Measurements from ENCODE around the gene GPC5. TPM values are rescaled to one million over a fixed set of nuclear protein-coding genes. Genes with fewer than 3 reads are reported as not detected.

GPC5 gene
- total RNA-seq, 1 donor from 2014 or later, result 0.28 TPM

- Mint-ChIP-seq H3K27ac (ENCODE audit: unreplicated experiment) (no peak overlapping the region), H3K9me3 (no peaks in the 10 kb centered on the region), H3K4me3 (no peak overlapping the region), H3K27me3 (ENCODE audit: low read depth) (no peaks in the 10 kb centered on the region), H3K36me3 (ENCODE audit: low read depth) (no peaks in the 10 kb centered on the region), H3K4me1 (peaks cover 7% of the 10 kb centered on the region)
- TF ChIP-seq, protein P1, sequence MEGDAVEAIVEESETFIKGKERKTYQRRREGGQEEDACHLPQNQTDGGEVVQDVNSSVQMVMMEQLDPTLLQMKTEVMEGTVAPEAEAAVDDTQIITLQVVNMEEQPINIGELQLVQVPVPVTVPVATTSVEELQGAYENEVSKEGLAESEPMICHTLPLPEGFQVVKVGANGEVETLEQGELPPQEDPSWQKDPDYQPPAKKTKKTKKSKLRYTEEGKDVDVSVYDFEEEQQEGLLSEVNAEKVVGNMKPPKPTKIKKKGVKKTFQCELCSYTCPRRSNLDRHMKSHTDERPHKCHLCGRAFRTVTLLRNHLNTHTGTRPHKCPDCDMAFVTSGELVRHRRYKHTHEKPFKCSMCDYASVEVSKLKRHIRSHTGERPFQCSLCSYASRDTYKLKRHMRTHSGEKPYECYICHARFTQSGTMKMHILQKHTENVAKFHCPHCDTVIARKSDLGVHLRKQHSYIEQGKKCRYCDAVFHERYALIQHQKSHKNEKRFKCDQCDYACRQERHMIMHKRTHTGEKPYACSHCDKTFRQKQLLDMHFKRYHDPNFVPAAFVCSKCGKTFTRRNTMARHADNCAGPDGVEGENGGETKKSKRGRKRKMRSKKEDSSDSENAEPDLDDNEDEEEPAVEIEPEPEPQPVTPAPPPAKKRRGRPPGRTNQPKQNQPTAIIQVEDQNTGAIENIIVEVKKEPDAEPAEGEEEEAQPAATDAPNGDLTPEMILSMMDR (conservative IDR thresholded peaks at IDR 0.05), result no peak
- no peak for DNase-seq (ENCODE audit: low read depth, low spot score)
Observed at GRCh38 chr13:92575777-92576176, 1177.4 kb downstream of the GPC5 start.

GRCh38 chr13:92578358-92578757 lies 1179.9 kb downstream of the GPC5 start:
- TF ChIP-seq, protein P1 (conservative IDR thresholded peaks at IDR 0.05), result no peak
- no peak overlapping the region for H3K27ac Mint-ChIP-seq (ENCODE audit: unreplicated experiment)
- H3K27me3 Mint-ChIP-seq (ENCODE audit: low read depth), result no peaks in the 10 kb centered on the region
- peaks cover 3% of the 10 kb centered on the region for H3K9me3 Mint-ChIP-seq
- no peaks in the 10 kb centered on the region for H3K4me1 Mint-ChIP-seq
- H3K4me3 Mint-ChIP-seq, result no peak overlapping the region
- H3K36me3 Mint-ChIP-seq (ENCODE audit: low read depth), result no peaks in the 10 kb centered on the region
- no peak for DNase-seq (ENCODE audit: low read depth, low spot score)

DNA sequence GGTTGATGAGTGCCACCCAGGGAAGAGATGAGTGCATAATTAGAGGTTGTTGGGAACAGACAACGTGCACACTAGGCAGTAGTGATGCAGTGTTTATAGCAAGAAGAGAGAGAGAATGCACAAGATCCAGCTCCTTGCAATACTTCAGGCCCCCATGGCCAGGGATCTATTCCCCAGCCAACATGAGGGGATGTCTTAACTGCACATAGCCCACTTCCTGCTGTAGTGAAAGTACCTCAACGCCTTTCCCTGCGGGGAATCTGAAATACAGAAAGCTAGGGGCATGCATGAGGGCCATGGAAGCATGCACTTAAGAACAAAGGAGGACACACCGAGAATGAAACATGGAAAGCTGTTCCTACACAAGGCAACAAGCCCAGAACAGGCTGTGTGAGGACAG lies 1191.5 kb downstream of the GPC5 start:
- Mint-ChIP-seq H3K27me3 (ENCODE audit: low read depth) (no peaks in the 10 kb centered on the region), H3K4me1 (peaks cover 4% of the 10 kb centered on the region), H3K9me3 (peaks cover 3% of the 10 kb centered on the region), H3K27ac (ENCODE audit: unreplicated experiment) (no peak overlapping the region), H3K4me3 (no peak overlapping the region), H3K36me3 (ENCODE audit: low read depth) (no peaks in the 10 kb centered on the region)
- TF ChIP-seq, protein P1 (conservative IDR thresholded peaks at IDR 0.05), result no peak
- no peak for DNase-seq (ENCODE audit: low read depth, low spot score)

DNA sequence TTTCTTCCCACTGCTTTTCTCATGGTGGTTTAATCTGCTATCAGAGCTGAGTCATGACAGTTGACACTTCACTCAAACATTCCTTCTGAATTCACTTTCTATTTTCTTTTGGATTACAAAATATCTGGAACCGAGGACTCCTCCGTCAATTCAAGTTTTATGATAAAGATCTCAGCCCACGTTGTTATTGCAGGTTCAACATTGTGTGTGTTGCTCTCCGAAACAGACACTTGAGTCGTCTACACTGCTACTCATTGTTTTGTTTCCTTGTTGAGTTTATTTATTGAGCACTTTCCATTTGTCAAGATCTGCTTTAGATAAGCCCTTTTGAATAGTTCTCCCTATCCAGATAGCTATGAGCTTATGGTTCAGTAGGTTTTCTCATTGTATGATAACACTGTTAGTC lies 1192.1 kb downstream of the GPC5 start:
- DNase-seq (ENCODE audit: low read depth, low spot score), result no peak
- Mint-ChIP-seq H3K9me3 (peaks cover 3% of the 10 kb centered on the region), H3K27ac (ENCODE audit: unreplicated experiment) (no peak overlapping the region)

DNA sequence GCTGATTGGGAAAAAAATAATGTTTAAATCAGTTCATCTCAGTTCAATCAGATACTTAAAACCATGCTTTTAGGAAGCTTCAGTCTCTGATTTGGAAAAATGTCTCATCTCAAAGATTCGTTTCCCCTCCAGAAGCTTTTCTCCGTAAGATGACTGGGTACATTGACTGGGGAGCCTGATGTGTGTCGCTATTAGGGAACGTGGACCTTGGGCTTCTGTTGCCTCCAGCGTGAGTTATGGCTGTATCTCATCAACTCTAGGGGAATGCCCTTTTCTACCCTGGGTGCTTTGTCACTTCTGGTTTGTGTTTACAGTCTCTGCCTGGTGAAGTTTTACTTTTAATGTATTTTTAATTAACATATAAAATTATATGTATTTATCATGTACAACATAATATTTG lies 1192.7 kb downstream of the GPC5 start:
- TF ChIP-seq, protein P1 (conservative IDR thresholded peaks at IDR 0.05), result no peak
- no peaks in the 10 kb centered on the region for H3K36me3 Mint-ChIP-seq (ENCODE audit: low read depth)
- no peak for DNase-seq (ENCODE audit: low read depth, low spot score)
- peaks cover 4% of the 10 kb centered on the region for H3K4me1 Mint-ChIP-seq
- no peaks in the 10 kb centered on the region for H3K27me3 Mint-ChIP-seq (ENCODE audit: low read depth)
- peaks cover 3% of the 10 kb centered on the region for H3K9me3 Mint-ChIP-seq
- H3K4me3 Mint-ChIP-seq, result no peak overlapping the region
- no peak overlapping the region for H3K27ac Mint-ChIP-seq (ENCODE audit: unreplicated experiment)

More for the DNA sequence above, 1192.1 kb downstream of the GPC5 start:
- TF ChIP-seq, protein P1 (conservative IDR thresholded peaks at IDR 0.05), result no peak
- Mint-ChIP-seq H3K27me3 (ENCODE audit: low read depth) (no peaks in the 10 kb centered on the region), H3K36me3 (ENCODE audit: low read depth) (no peaks in the 10 kb centered on the region), H3K4me3 (no peak overlapping the region), H3K4me1 (peaks cover 4% of the 10 kb centered on the region)

- TF ChIP-seq, protein P1 (conservative IDR thresholded peaks at IDR 0.05), result no peak
- no peak overlapping the region for H3K27ac Mint-ChIP-seq (ENCODE audit: unreplicated experiment)
- no peaks in the 10 kb centered on the region for H3K36me3 Mint-ChIP-seq (ENCODE audit: low read depth)
- peaks cover 3% of the 10 kb centered on the region for H3K9me3 Mint-ChIP-seq
- no peak for DNase-seq (ENCODE audit: low read depth, low spot score)
- H3K4me1 Mint-ChIP-seq, result no peaks in the 10 kb centered on the region
- no peak overlapping the region for H3K4me3 Mint-ChIP-seq
- H3K27me3 Mint-ChIP-seq (ENCODE audit: low read depth), result no peaks in the 10 kb centered on the region
Observed at GRCh38 chr13:92592757-92593156, 1194.3 kb downstream of the GPC5 start.
